ENCODE measurements around the gene DOLPP1. TPM values are rescaled to one million over a fixed set of nuclear protein-coding genes. Genes with fewer than 3 reads are reported as not detected.

The DOLPP1 gene
- total RNA-seq, 1 donor from 2014 or later: 13.2 TPM

GRCh38 chr9:129068990-129069861 is 11.7 kb upstream of the DOLPP1 start:
- peaks cover 22% of the 10 kb centered on the region for H3K36me3 ChIP-seq
- H3K4me3 ChIP-seq: no peak overlapping the region
- no peaks in the 10 kb centered on the region for H3K4me1 ChIP-seq
- TF ChIP-seq CTCF (IDR thresholded peaks at IDR 0.05): no peak
- no peaks in the 10 kb centered on the region for H3K9me3 ChIP-seq
- ATAC-seq: peak; percentile 93
- no peak overlapping the region for H3K27ac ChIP-seq
- H3K27me3 ChIP-seq: no peaks in the 10 kb centered on the region
- peak; percentile 85 for DNase-seq
- intact Hi-C loops (cut with DNase I): no loop called here

- Histone ChIP-seq H3K36me3 (peaks cover 21% of the 10 kb centered on the region), H3K27ac (no peak overlapping the region), H3K27me3 (no peaks in the 10 kb centered on the region), H3K4me1 (no peaks in the 10 kb centered on the region), H3K9me3 (no peaks in the 10 kb centered on the region), H3K4me3 (no peak overlapping the region)
- no peak for DNase-seq
- ATAC-seq: no peak
- intact Hi-C loops (cut with DNase I): no loop called here
- TF ChIP-seq CTCF (IDR thresholded peaks at IDR 0.05): no peak
These were observed 10.9 kb upstream of the DOLPP1 start for GRCh38 chr9:129069862-129070641.

GRCh38 chr9:129070696-129071525 is 10.0 kb upstream of the DOLPP1 start:
- no peak overlapping the region for H3K27ac ChIP-seq
- H3K27me3 ChIP-seq: no peaks in the 10 kb centered on the region
- no peak for TF ChIP-seq CTCF (IDR thresholded peaks at IDR 0.05)
- H3K4me1 ChIP-seq: no peaks in the 10 kb centered on the region
- intact Hi-C loops (cut with DNase I): no loop called here
- ATAC-seq: no peak
- no peak for DNase-seq
- peaks cover 13% of the 10 kb centered on the region for H3K36me3 ChIP-seq
- H3K4me3 ChIP-seq: no peak overlapping the region
- H3K9me3 ChIP-seq: no peaks in the 10 kb centered on the region

GRCh38 chr9:129071526-129072126 is 9.3 kb upstream of the DOLPP1 start:
- intact Hi-C loops (cut with DNase I): no loop called here
- no peak for ATAC-seq
- no peaks in the 10 kb centered on the region for H3K4me1 ChIP-seq
- no peak for TF ChIP-seq CTCF (IDR thresholded peaks at IDR 0.05)
- no peak overlapping the region for H3K4me3 ChIP-seq
- no peak overlapping the region for H3K27ac ChIP-seq
- no peaks in the 10 kb centered on the region for H3K27me3 ChIP-seq
- H3K36me3 ChIP-seq: peaks cover 13% of the 10 kb centered on the region
- no peaks in the 10 kb centered on the region for H3K9me3 ChIP-seq
- no peak for DNase-seq

GRCh38 chr9:129072171-129072570 is 8.7 kb upstream of the DOLPP1 start:
- H3K27ac ChIP-seq: no peak overlapping the region
- no peak for TF ChIP-seq CTCF (IDR thresholded peaks at IDR 0.05)
- DNase-seq (no peak), ATAC-seq (no peak)
- H3K36me3 ChIP-seq: peaks cover 12% of the 10 kb centered on the region
- H3K27me3 ChIP-seq: no peaks in the 10 kb centered on the region
- intact Hi-C loops (cut with DNase I): no loop called here
- no peaks in the 10 kb centered on the region for H3K4me1 ChIP-seq
- no peaks in the 10 kb centered on the region for H3K9me3 ChIP-seq
- H3K4me3 ChIP-seq: no peak overlapping the region

All from upper lobe of right lung (tissue), 1 donor.